ENCODE data around the gene CMKLR1. TPM values are rescaled to one million over a fixed set of nuclear protein-coding genes. Genes with fewer than 3 reads are reported as not detected.

Gene CMKLR1
- polyA plus RNA-seq, 3 donors = 7.5 to 11.6 (median 7.9) TPM

GRCh38 chr12:108349278-108349688, 10.2 kb upstream of the CMKLR1 start:
- Mint-ChIP-seq H3K27ac (no peak overlapping the region), H3K27me3 (ENCODE audit: low read depth in 3 of 3) (peaks cover 0 to 6% (median 2%) of the 10 kb centered on the region in 3 donors), H3K36me3 (no peaks in the 10 kb centered on the region), H3K9me3 (peaks cover 0 to 7% (median 3%) of the 10 kb centered on the region in 7 donors), H3K4me3 (no peak overlapping the region), H3K4me1 (peaks cover 11% of the 10 kb centered on the region)
- DNase-seq = no peak
- intact Hi-C loops (cut with micrococcal nuclease) = no loop called here
- Histone ChIP-seq H3K27me3 (ENCODE audit: control insufficient read depth in 2 of 2, insufficient read depth in 2 of 2, low read length in 2 of 2) (no peaks in the 10 kb centered on the region), H3K9me3 (replicated peaks in 1 of 2; ENCODE audit: control insufficient read depth in 1 of 2, insufficient read depth in 1 of 2, low read length in 2 of 2) (no peaks in the 10 kb centered on the region), H3K27ac (ENCODE audit: low read depth in 1 of 2, low read length in 2 of 2) (no peak overlapping the region), H2AFZ (ENCODE audit: insufficient read depth, low read depth, low read length, poor library complexity, severe bottlenecking) (no peak overlapping the region), H3K79me2 (ENCODE audit: insufficient read depth, low read length) (no peaks in the 10 kb centered on the region), H4K20me1 (ENCODE audit: insufficient read depth, low read length) (no peaks in the 10 kb centered on the region), H3K4me3 (replicated peaks in 1 of 3; ENCODE audit: low read depth in 2 of 3, low read length in 3 of 3) (no peak overlapping the region), H3K4me1 (ENCODE audit: control insufficient read depth in 1 of 2, insufficient read depth in 2 of 2, low read length in 2 of 2) (peaks cover 3 to 10% of the 10 kb centered on the region in 2 donors), H3K36me3 (replicated peaks in 1 of 2; ENCODE audit: control insufficient read depth in 1 of 2, insufficient read depth in 2 of 2, low read length in 2 of 2) (no peaks in the 10 kb centered on the region), H3K4me2 (replicated peaks; ENCODE audit: extremely low read depth, low read length, poor library complexity, severe bottlenecking) (no peak overlapping the region), H3K9ac (ENCODE audit: insufficient read depth, low read length, poor library complexity, severe bottlenecking) (no peak overlapping the region)
- TF ChIP-seq CTCF (IDR thresholded peaks at IDR 0.05) = no peak
- 100% methylated on average over 2 of the region's 8 CpGs for WGBS (ENCODE audit: insufficient coverage)

- no peak for TF ChIP-seq CTCF (IDR thresholded peaks at IDR 0.05)
- no peak overlapping the region for H3K4me3 ChIP-seq (replicated peaks in 1 of 3; ENCODE audit: low read depth in 2 of 3, low read length in 3 of 3)
- H4K20me1 ChIP-seq (ENCODE audit: insufficient read depth, low read length) = no peaks in the 10 kb centered on the region
- H3K27ac ChIP-seq (ENCODE audit: low read depth in 1 of 2, low read length in 2 of 2) = no peak overlapping the region
- Mint-ChIP-seq H3K27ac (no peak overlapping the region), H3K4me3 (no peak overlapping the region), H3K27me3 (ENCODE audit: low read depth in 3 of 3) (peaks cover 0 to 6% (median 2%) of the 10 kb centered on the region in 3 donors), H3K9me3 (peaks cover 0 to 7% (median 2%) of the 10 kb centered on the region in 7 donors), H3K4me1 (peaks cover 11% of the 10 kb centered on the region), H3K36me3 (no peaks in the 10 kb centered on the region)
- no peaks in the 10 kb centered on the region for H3K9me3 ChIP-seq (replicated peaks in 1 of 2; ENCODE audit: control insufficient read depth in 1 of 2, insufficient read depth in 1 of 2, low read length in 2 of 2)
- H3K9ac ChIP-seq (ENCODE audit: insufficient read depth, low read length, poor library complexity, severe bottlenecking) = no peak overlapping the region
- no peak overlapping the region for H3K4me2 ChIP-seq (replicated peaks; ENCODE audit: extremely low read depth, low read length, poor library complexity, severe bottlenecking)
- no peaks in the 10 kb centered on the region for H3K27me3 ChIP-seq (ENCODE audit: control insufficient read depth in 2 of 2, insufficient read depth in 2 of 2, low read length in 2 of 2)
- no peak for DNase-seq
- peaks cover 3 to 10% of the 10 kb centered on the region in 2 donors for H3K4me1 ChIP-seq (ENCODE audit: control insufficient read depth in 1 of 2, insufficient read depth in 2 of 2, low read length in 2 of 2)
- 82% methylated on average over 8 of the region's 9 CpGs for WGBS (ENCODE audit: insufficient coverage)
- intact Hi-C loops (cut with micrococcal nuclease) = no loop called here
- H3K79me2 ChIP-seq (ENCODE audit: insufficient read depth, low read length) = no peaks in the 10 kb centered on the region
- H3K36me3 ChIP-seq (replicated peaks in 1 of 2; ENCODE audit: control insufficient read depth in 1 of 2, insufficient read depth in 2 of 2, low read length in 2 of 2) = no peaks in the 10 kb centered on the region
- H2AFZ ChIP-seq (ENCODE audit: insufficient read depth, low read depth, low read length, poor library complexity, severe bottlenecking) = no peak overlapping the region
These were observed 9.7 kb upstream of the CMKLR1 start for GRCh38 chr12:108348842-108349241.
